ENCODE measurements around the gene AP4S1.

AP4S1 gene

DNA sequence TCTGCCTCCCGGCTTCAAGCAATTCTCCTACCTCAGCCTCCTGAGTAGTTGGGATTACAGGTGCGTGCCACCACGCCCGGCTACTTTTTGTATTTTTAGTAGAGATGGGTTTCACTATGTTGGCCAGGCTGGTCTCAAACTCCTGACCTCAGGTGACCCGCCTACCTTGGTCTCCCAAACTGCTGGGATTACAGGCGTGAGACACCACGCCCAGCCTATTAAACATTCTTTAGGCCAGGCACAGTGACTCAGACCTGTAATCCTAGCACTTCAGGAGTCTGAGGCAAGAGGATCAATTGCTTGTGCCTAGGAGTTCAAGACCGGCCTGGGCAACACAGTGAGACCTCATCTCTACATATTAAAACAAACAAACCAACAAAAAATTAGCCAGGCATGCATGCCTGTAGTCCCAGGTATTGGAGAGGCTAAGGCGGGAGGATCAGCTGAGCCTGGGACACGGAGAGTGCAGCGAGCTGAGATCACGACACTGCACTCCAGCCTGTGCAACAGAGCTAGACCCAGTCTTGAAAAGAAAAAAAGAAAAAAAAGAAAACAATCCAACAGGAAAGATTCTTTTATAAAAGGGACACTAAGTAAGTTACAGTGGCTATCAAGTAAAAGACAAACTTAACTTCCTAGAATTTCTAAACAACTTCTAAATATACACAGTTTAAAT is 111.9 kb downstream of the AP4S1 start:
- DNase-seq (ENCODE audit: low read depth in 2 of 2) = no peak

DNA sequence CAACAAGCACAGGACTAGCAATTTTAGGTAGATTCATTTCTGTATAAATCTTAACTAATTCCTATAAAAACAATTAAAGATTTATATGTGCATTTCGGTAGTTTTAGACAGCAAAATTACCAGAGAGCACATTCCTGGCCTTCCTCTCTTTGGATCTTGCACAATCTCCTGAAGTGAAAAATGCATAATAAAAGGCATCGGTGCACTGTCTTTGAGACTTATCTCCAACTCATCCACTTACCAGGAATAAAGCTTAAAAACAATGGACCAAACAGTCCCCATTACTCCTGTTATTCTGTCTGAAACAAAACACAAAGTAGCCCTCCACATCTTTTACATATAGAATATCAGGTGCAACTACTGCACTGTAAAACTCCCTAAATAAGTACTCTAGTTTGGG is 112.9 kb downstream of the AP4S1 start:
- no peak for DNase-seq (ENCODE audit: low read depth in 2 of 2)

GRCh38 chr14:31139301-31139847 is 113.9 kb downstream of the AP4S1 start:
- no peak for DNase-seq (ENCODE audit: low read depth in 2 of 2)

GRCh38 chr14:31142455-31143087 is 117.1 kb downstream of the AP4S1 start:
- DNase-seq (ENCODE audit: low read depth in 2 of 2) = no peak

Measured in activated CD8-positive, alpha-beta memory T cell treated with anti-CD3 and anti-CD28 coated beads for 4 hours (primary cell).